HG03460 (cell line): Measurements from ENCODE around the gene PROZ.

ENCODE experiments used
- ATAC-seq: cut with Tn5 transposase; IDR thresholded peaks from one replicate; pipeline ENCODE4 v1.9.1; 2021; ENCODE audit not compliant: unreplicated experiment

Gene PROZ

DNA sequence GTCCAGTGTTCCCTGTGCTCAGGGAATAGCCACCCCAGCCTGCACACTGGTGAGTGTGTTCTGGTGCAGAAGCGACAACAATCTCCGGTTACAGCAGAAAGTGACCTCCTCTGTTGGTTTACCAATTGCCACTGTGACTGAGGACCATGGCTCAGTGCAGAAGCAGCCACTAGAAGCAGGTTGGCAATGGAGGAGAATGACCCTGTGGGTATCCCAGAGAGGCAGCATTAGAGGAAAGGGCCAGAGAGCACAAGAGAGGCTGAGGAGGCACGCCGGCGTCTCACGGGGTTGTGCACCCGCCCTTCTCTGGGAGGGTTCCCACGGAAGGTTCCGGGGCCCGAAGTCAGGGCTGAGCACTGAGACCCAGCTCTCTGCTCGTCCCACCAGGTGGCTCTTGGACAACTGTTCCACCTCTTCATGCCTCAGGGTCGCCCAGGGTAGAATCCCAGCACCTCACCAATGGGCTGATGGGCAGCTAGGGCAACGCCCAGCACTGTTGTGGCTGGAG lies 14.0 kb downstream of the PROZ start:
- ATAC-seq = no peak

DNA sequence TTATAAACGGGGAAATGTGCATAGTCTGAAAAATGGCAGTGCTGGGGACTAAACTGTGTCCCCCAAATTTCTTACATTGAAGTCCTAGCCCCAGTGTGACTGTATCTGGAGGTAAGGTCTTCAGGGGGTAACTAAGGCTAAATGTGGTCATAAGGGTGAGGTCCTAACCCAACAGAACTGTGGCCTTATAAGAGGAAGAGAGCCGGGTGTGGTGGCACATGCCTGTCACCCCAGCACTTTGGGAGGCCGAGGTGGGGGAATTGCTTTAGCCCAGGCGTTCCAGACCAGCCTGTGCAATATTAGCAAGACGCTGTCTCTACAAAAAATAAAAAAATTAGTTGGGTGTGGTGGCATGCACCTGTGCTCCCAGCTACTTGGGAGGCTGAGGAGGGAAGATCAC lies 17.8 kb downstream of the PROZ start:
- ATAC-seq = no peak

DNA sequence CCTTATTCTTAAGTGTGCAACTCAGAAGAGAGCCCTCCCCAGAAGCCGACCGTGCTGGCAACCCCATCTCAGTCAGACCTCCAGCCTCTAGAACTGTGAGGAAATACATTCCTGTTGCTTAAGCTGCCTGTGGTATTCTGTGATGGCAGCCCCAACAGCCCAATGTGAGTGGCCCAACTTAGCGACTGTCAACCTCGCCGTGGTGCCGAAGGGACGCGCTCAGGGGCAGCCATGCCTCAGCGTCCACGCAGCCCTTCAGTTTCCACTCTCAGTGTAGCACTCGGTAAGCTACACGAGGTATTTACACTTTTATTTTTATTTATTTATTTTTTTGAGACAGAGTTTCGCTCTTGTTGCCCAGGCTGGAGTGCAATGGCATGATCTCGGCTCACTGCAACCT lies 18.4 kb downstream of the PROZ start:
- ATAC-seq = no peak

DNA sequence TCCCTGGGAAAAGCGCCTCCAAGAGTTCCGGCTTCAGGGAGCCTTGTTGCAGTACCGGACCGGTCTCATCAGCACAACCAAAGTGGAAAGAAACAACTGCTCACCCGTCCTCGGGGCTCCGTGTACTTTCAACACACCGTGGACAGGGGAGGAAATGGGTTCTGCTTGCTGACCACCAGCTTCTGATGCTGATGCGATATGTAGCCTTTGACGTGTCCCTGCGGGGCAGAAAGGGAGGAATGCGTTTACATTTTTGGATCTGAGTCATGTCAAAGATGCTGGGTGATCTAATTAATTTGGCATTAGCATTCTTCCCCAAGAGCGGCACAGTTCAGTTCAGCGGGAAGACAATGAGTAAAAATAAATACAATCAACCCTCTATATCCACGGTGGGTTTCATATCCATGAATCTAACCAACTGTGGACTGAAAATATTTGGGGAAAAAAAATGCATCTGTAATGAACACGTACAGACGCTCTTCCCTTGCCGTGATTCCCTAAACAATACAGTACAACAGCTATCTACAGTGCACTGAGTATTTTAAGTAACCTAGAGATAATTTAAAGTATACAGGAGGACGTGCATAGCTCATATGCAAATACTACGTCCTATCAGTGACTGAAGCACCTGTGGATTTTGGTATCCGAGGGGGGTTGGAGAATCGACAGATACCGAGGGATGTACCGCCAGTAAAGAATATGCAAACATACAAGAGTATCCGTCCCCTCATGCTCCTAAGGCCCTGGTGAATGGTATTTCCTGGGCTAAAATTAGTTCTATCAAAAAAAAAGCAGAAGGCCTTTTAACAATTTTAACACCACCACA lies 19.8 kb downstream of the PROZ start:
- no peak for ATAC-seq

DNA sequence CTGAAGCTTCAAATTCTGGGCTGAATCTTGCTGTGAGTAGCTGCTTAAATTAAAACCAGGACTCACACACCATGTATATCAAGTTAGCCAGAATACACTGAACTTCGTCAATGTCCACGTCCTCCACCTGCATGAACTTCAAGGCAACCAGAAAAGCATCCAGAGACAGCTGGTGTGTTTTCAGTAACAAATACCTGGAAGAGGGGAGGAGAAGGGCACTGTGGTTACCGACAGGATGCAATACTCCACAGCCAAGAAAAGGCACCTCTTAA lies 20.4 kb downstream of the PROZ start:
- ATAC-seq = no peak

DNA sequence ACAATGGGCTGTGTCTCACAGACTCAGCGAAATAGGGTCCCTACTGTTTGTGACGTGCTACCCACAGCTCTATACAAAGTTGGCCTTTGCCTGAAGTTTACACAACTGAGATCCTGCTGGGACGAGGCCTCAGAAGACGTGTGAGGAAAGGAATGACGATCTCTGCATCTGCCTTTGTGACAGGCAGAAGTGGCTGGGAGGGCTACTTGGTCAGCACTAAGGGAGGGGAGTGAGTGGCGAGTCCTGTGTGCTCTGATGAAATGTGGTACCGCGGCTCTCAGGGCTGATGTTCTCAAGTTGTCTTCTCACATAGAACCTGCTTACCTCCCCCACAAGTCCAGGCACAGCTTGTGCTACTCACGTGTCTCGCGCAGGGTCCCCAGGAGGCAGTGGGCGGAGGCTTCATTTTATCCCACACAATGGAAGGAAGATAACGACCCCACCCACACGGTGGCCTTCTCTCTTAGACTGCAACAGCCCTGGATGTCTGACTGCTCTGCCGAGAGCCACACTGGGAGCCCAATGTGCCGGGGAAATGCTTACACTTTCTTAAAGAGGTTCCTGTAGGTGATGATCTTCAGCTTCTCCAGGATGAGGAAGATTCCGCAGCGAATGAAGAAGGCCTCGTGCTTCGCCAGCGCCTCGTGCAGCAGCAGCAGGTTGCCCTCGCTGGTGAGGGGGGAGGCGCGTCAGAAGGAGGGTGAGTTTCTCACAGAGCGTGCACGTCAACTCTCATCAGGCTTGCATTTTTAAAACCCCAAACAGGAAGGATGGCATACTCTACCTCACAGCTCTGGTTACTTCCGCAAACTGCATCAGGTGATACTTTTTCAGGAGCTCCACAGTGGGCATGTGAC lies 21.2 kb downstream of the PROZ start:
- ATAC-seq = no peak

DNA sequence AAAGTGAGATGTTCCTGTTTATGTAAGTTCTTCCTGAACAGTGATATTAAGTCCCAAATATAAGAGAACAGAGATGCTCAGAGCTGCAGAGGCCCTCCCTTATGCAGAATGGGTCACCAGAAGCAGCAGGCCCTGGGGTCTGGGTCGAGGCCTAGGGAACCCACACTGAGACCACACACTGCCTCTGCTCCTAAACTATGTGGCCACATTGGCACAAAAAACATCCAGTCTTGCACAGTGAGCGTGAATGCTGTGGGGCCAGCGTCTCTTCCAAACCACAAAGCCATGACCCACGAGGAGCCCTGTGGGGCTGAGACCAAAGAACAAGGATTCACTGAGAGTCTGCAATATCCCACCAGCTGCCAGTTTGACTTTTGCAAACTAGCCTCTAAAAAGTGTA lies 23.6 kb downstream of the PROZ start:
- ATAC-seq = no peak

DNA sequence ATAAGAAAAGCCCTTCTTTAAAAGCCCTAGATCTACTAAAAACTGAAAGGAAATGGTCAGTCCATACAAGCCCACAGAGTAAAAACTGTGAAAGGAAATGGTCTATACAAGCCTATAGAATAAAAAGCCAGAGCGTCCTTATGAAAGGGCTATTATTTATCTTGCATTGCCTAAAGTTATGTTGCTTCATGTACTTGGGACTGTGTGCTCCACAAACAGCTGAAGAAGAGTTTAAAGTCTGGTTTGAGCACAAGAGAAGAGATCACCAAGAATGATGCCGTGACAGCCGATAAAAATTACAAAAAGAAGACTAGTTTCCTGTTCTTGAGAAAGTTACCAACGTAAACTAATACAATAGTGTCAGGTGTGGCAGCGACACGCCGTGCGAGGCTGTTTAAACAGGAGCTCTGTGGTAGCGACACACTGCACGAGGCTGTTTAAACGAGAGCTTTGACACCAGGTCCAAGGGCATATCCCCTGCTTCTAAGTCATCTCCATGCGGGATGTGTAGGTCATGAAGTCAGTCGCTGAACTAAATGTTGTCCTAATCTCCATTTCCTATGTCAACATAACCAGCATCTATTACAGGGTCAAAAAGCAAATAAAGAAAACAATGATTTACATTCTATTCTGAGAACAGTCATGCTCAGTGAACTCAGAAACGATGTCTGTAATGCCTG lies 25.1 kb downstream of the PROZ start:
- ATAC-seq = no peak

DNA sequence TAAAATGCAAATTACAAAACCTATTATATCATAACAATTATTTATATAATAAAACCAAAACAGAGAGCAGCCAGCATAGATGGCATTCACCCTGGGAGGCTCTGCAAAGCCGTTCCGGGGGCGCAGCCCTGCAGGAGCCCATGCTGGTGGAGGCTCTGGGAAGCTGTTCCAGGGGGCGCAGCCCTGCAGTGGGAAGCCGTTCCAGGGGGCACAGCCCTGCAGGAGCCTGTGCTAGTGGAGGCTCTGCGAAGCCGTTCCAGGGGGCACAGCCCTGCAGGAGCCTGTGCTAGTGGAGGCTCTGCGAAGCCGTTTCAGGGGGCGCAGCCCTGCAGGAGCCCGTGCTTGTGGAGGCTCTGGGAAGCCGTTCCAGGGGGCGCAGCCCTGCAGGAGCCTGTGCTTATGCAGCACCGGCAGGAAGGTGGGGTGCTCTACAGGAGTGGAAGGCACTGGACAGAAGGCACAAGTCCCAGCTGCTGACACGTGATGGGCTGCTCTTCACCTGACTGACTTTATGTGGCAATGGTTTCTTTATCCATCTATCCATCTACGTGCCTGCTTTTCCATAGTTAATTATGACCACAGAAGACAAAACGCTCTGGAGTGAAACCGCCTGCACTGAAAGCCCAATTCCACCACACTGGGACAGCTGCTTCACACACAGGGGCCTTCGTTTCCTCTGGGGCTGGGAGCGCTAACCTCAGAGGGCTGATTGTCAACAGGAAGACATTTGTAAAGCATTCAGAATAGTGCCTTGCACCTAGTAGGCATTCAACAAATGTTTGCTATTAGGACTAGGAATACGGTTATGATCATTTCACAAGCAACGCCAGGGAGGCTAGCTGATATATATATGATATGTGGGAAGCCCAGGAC lies 26.4 kb downstream of the PROZ start:
- ATAC-seq = no peak

DNA sequence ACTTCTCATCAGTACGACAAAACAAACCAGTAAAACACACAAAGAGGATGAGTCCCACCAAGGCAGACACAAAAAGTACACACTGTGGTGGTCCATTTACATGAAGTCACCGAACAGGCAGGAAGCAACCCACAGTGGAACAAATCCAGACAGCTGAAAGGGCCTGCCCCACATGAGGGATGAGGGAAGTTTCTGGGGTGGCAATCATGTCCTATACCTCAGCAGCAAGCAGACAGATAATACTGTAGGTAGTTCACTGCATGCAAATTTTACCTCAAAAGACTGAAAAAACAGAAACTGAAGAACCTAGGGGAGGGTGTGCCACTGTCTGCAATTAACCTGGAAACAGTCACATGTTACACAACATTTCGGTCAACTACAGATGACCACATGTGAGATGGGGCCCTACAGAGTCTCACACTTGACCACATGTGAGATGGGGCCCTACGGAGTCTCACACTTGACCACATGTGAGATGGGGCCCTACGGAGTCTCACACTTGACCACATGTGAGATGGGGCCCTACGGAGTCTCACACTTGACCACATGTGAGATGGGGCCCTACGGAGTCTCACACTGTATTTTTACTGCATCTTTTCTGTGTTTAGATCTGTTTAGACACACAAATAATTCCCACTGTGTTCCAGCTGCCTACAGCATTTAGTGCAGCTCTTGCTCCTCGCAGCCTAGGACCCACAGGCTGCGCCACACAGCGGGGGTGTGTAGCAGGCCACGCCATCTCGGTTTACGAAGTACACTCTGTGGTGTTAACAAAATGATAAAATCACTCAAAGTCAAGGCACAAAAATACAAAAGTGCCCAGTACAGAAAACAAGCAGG lies 27.8 kb downstream of the PROZ start:
- peak; percentile 84 for ATAC-seq

DNA sequence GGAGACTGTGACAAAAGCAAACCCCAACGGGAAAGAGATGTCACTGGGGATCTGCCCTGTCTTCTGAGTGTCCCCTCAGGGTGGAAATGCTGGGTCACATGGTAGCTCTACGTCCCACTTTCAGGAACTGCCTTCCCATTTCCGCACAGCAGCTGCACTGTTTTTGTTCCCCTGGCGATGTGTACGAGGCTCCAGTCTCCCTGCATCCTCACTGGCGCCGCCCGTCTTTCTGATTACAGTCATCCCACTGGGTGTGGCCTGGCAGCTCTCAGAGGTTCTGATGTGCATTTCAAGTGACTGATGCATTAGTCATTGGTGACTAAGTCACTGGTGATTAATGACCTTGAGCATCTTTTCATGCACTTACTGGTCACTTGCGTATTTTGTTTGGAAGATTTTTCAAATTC lies 28.8 kb downstream of the PROZ start:
- no peak for ATAC-seq

DNA sequence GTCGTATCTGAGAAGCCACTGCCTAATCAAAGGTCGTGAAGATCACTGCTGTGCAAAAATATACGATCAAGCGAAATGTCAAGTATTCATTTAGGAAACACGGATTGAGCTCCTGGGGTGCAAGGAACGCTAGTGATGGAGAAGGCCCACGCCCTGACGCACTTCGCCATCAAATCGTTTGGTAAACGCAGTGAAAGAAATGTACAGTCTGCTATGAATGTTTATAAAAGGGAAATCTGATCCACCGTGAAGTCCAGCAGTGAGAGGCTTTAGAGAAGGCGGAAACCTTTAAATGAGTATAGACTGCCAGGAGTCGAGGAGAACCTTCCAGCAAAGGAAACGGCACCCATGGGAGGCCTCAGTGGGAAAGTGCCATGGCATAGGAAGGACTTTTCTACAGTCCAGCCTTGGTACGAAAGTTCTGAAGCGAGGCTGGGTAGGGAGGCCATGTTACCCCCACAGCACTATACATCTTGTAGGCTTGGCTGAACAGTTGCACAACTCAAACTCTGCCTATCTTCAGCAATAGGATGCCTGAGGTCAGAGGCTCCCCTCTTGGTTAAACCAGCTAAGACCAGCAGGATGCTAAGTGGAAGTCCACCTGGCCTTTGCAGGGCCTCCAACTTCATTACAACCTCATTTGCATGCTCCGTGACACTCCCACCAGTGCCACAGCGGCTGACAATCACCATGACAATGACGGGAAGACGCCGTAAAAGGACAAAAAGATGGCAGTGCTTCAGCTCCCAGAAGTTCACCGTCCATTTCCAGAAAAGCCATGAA lies 29.6 kb downstream of the PROZ start:
- ATAC-seq = no peak

DNA sequence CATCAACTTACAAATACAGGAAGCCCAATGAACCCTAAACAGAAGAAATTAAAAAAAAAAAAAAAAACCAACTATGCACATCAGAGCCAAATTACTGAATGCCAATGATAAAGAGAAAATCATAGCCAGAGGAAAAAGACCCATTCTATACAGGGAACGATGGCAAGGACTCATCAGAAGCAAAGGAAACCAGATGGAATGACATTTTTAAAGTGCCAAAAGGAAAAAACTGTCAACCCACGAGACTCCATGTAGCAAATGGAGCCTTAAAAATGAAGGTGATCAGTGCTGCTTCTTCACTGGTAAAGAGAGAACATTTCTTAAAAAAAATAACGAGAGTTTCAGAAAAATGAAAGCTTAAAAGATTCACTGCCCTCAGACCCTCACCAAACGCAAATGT lies 31.7 kb downstream of the PROZ start:
- no peak for ATAC-seq

DNA sequence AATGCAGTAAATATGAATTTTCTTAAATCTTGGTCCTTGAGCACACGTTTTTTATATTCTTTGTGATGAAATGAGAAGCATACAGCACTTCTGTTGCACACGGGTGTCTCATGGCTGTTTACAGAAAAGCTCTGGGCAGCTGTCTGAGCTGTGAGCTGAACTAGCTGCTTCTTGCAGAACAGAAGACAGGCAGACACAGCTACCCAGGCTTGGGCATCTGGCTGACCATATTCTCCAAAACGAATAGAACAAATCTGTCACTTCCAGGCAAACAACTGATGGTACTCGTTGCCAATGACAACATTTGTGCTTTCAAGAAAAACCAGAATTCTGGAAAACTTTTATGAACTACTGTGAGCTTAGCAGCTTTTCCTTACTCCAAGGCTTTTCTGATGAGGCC lies 33.8 kb downstream of the PROZ start:
- ATAC-seq = no peak

DNA sequence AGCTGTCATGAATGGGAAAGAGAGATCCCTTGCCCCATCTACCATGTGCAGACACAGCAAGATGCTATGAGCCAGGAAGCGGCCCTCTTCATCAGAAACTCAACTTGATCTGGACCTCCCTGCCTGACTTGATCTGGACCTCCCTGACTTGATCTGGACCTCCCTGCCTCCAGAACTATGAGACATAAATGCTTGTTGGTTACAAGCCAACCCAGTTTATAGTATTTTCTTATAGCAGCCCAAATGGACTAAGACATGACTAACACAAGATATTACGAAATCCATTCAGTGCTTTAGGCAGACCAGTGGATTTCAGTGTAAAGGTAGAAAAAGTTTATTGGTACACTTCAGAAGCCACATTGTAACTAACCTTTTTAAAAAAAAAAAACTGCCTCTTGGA lies 34.5 kb downstream of the PROZ start:
- ATAC-seq = no peak

DNA sequence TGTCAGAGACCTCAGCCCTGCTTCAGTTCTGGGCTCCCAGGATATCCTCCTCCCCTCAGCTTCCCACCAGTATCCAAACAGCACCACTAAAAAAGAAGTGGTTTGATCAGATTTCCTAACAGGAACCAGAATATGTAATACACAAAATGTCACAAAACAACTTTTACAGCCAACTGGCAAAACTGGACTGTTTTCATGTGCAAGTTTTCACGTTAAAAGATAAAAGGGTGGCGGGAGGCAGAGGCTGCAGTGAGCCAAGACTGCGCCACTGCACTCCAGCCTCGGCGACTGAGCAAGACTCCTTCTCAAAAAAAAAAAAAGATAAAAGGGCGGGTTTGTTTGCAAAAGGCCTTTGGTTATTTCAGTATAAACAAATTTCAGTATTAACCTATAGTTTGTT lies 36.9 kb downstream of the PROZ start:
- ATAC-seq = no peak

DNA sequence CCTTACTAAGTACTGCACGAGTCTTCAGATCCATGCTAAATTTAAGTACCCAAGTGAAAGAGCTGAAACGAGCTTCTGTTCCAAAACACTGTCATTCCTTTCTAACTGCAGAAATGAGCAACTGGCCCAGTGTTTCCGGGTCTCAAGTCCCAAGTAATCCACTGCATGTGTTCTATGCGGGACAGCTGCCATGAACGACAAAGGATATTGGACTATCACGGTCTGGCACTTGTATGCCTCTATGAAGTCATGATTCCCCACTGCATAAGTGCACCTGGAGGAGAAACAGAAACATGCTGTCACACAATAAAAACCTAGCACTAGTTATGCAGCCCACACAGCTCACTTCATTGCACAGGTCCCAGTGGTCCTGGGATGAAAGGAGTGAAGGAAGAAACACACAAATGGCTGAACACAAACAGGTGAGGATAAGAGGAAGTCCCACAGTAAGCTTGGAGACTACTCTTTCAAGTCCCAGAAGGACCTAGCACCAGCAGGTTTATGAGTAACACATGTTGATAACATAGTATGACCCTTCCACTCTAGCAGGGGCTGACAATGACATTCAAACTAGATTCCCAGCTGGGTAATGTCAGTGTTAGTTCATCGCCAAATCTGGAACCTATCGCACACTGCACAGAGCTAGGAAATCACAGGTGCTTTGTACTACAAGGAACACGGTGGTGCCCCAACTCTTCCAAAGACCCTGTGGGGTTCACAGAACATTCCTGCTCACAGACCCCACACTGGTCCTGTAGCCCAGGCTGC lies 38.7 kb downstream of the PROZ start:
- ATAC-seq = no peak

DNA sequence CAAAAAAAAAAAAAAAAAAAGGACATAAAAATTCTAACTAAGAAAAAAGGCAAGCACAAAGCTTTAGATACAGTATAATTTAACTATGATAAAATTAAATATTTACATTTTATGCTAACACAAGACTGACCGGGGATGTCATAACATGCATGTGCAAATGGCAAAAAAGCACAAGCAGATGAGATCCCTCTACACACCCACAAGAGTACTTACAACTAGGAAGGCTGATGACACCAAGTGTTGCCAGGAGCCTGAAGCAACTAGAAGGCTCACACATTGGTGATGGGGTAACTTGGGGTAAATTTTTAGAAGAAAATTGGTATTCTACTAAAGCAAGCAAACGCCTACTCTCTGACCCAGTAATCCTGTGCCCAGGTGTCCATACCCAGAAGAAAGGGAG lies 43.4 kb downstream of the PROZ start:
- ATAC-seq = no peak
